Measurements from ENCODE around the gene ADAMTSL5.
A peak's percentile ranks its signal among the peaks of the same experiment; 100 is the strongest.
"Not testable (repeated sequence)": the region's sequence is repeated elsewhere in the genome, so short reads cannot be mapped to it uniquely, and the experiment has no call there.

ADAMTSL5 gene

DNA sequence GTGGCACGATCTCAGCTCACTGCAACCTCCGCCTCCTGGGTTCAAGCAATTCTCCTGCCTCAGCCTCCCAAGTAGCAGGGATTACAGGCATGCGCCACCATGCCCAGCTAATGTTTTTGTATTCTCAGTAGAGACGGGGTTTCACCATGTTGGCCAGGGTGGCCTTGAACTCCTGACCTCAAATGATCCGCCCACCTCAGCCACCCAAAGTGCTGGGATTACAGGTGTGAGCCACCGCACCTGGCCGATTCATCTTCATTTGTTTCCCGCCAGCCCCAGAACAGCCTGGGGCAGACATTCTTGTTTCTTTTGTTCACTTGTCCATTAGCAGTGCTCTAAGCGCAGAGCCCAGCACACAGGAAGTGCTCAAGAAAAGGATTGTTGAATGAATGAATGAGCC is 35.8 kb downstream of the ADAMTSL5 start:
- DNase-seq = not testable (repeated sequence)

DNA sequence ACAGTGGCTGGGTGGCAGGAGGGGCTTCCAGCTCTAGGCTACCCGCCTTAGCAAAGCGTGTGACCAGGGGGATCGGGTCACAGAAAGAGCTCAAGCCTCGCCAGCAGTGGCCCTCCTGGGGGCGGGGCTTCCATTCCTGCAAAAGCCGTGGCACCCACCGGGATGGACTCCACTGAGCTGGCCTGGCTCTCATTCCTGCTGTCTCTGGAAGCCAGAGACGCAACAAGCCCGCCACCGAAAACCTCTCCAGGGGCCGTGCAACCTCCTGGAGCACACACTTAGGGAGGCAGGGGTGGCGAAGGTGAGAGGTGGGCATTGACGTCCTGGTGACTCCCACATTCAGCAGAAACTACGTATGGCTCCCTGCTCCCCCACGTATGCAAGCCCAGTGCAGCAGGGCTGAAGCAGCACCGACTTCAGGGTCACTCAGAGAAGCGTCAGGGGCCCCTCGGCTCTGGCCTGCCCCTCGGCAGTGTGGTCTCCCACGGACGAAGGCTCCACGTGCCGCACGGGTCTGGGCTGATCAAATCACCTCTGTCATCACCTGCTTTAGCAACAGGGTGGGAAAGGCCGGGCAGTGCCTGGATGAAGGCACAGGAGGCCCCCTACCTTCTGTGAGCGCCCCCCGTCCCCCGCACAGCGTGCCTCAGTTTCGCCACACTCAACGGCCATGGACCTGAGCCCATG is 36.9 kb downstream of the ADAMTSL5 start:
- DNase-seq = no peak

DNA sequence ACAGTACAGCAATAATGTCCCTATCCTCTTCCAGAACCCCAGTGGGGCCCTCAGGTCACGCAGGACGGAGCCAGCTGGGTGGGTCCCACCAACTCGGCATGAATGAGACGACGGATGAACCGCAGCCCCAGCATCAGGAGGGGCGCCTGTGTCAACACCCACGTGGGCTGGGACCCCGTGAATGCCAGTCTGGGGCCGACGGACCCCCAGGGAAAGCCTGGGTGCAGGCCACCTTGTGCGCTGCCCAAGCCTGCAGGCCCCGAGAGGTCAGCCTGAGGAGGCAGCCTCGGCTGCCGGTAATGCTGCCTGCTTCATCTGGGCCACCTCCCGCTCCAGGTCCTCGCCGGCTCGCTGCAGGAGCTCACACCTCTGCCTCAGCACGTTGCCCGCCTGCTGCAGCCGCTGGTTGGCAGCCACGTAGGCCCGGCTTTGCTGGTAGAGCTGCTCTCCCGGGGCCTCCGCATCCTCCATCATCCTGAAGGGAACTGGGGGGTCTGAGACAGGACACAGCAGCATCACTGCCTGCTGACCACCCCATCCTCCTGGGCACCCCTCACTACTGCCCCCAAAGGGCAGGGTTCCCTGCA is 38.0 kb downstream of the ADAMTSL5 start:
- no peak for DNase-seq

- no peak for DNase-seq
These were observed 38.6 kb downstream of the ADAMTSL5 start for GRCh38 chr19:1474011-1474764.

DNA sequence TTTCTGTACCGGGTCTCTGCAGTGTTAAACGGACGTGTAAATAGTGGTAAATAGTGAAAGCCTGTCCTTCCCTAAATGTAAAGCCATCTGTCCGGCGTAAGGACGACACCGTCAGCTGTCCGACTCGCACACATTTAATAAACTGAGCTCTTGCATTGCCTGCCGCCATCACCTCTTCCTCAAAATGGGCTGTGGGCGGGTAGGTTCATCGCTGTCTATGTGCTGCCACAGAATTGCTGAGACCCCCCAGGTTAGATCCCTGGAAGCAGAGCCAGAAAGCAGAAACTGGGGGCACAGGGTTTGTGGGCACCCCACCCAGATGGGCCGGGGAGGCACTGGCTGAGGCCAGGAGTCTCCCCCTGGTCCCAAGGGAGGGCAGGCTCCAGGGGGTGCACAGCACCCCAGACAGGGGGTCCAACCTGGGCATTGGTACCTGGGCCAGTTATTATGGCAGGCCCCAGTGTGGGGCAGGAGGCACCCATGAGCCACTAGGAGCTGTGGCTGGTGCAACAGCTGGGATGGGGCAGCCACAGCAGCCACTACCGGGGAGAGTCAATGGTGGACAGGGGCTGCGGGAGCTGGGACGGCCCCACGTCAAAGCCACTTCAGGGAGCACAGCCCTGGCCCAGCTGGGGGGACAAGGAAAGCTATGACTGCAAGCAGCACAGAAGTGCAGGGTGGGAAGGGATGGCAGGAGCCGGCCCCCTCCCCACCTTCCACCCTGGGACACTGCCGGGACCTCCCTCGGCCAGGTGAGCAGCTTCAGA is 39.6 kb downstream of the ADAMTSL5 start:
- DNase-seq = no peak

DNA sequence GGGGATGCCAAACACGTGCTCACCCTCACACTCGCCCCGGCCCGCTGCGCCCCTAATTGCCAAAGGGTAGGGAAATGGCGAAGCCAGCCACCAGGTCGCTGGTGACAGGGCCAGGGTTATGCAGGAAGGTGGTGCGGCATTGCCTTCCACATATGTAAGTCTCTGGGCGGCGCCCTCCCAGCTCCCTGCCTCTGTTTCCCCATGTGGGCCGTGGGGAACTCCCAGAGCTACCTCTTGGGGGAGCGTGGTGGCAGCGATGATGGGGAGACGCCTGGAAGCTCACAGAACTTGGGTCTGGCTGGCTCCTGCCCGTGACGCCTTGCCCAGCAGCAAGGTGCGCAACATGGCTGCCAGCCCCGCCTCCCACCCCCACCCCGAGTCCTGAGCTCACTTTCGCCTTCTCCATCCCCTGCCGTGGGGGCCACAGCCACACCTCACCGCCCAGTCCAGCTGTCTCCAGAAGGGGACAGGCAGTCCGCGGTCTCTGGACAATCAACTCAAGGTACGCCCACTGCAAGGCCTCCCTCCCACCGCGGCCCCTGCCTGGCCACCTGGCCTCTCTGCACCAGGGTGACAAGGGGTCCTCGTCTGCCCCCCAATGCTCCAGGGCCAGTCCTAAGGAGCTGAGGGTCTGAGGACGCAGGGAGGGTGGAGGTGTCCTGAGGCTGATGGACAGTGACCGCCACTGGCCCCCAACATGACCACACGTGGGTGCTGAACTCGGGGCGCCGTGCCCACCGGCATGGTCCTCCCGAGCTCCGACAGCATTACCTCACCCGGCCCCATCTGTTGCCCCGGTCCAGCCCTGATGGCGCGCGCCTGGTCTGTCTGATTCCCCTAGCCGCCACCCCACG is 40.4 kb downstream of the ADAMTSL5 start:
- no peak for DNase-seq

DNA sequence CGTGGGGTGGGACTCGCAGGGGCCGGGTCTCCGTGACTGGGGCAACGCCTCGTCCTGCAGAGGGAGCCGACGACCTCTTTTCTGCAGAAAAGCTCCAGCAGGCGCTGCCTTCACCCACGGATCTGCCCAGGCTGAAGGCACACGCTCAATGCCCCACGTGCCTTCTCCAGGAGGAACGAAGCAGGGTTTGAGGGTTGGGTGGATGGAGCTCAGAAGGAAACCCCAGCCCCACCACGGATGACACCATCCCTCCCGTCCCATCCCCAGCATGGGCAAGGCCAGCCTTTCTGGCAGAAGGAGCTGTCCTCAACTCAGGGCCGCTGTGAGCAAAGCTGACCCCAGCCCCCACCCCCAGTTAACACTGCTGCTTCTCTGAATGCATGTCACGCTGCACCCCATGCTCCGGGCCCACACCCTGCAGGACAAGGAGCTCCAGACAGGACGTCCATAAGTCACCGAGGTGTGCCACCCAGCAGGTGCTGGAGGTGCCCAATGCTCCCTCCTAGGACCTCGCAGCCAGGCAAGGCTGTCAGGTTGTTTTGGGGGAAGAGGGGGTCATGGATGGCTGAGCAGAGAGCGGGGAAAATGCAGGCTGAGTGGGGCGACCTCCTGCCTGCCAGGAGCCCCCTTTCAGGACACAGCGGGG is 41.2 kb downstream of the ADAMTSL5 start:
- DNase-seq = peak; percentile 50

DNA sequence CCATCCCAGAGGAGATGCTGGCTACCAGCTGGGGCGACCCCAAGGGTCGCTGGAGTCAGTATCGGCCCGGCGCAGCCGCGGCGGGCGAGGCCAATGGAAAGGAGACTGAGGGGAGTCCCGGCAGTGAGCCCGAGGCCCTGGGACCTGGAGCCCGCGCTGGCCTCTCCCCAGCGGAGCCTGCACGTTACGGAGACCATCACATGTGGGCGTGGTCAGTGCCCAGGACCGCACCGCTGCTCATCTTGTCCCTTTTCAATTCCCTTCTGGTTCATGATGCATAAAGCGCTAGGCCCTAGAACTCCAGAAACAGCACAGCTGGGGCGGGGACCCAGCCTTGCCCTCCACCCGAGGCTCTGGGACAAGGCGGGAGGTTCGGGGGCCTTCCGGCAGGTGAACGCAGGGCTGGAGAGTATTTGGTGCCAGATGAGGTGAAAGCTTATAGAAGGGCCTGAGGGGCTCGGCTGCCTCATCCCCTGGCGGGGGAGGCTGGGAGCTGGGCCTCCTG is 41.8 kb downstream of the ADAMTSL5 start:
- DNase-seq = peak; percentile 39

- DNase-seq = peak; percentile 77
These were observed 42.4 kb downstream of the ADAMTSL5 start for GRCh38 chr19:1470305-1471009.

DNA sequence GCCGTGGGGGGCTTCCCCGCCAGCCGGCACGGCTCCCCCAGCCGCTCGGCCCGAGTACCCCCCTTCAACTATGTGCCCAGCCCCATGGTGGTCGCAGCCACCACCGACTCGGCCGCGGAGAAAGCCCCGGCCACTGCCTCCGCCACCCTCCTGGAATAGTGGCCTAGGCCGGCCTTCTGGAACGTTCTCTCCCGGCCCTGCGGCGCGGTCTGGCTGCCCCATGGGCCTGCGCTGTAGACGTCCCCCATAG is 42.8 kb downstream of the ADAMTSL5 start:
- no peak for DNase-seq

DNA sequence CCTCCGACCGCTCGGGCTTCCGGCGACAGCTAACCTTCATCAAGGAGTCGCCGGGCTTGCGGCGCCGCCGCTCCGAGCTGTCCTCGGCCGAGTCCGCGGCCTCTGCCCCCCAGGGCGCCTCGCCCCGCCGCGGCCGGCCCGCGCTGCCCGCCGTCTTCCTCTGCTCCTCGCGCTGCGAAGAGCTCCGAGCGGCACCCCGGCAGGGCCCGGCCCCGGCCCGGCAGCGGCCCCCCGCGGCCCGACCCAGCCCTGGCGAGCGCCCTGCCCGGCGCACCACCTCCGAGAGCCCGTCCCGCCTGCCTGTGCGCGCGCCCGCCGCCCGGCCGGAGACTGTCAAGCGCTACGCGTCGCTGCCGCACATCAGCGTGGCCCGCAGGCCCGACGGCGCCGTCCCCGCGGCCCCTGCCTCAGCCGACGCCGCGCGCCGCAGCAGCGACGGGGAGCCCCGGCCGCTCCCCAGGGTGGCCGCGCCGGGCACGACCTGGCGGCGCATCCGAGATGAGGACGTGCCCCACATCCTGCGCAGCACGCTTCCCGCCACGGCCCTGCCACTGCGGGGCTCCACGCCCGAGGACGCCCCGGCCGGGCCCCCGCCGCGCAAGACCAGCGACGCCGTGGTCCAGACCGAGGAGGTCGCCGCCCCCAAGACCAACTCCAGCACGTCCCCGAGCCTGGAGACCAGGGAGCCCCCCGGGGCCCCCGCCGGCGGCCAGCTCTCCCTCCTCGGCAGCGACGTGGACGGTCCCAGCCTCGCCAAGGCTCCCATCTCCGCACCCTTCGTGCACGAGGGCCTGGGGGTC is 43.4 kb downstream of the ADAMTSL5 start:
- DNase-seq = peak; percentile 46

- DNase-seq = peak; percentile 55
These were observed 44.0 kb downstream of the ADAMTSL5 start for GRCh38 chr19:1468821-1469254.

DNA sequence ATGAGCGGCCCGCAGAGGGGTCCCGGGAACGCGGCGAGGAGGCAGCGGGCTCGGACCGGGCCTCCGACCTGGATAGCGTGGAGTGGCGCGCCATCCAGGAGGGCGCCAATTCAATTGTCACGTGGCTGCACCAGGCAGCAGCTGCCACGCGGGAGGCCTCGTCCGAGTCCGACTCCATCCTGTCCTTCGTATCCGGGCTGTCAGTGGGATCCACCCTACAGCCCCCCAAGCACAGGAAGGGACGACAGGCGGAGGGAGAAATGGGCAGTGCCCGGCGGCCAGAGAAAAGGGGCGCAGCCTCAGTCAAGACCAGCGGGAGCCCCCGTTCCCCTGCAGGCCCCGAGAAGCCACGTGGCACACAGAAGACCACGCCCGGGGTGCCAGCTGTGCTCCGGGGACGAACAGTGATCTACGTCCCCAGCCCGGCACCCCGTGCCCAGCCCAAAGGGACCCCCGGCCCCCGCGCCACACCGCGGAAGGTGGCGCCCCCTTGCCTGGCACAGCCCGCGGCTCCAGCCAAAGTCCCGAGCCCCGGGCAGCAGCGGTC is 44.5 kb downstream of the ADAMTSL5 start:
- DNase-seq = peak; percentile 17

GRCh38 chr19:1467490-1468273 is 45.1 kb downstream of the ADAMTSL5 start:
- DNase-seq = peak; percentile 28

DNA sequence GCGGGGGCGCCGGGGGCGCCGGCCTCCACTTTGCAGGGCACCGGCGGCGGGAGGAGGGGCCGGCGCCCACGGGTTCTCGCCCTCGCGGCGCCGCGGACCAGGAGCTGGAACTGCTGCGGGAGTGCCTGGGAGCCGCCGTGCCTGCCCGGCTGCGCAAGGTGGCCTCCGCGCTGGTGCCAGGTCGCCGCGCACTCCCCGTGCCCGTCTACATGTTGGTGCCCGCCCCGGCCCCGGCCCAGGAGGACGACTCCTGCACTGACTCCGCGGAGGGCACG is 45.7 kb downstream of the ADAMTSL5 start:
- no peak for DNase-seq

- peak; percentile 21 for DNase-seq
These were observed 46.2 kb downstream of the ADAMTSL5 start for GRCh38 chr19:1466461-1467214.

- peak; percentile 17 for DNase-seq
These were observed 46.8 kb downstream of the ADAMTSL5 start for GRCh38 chr19:1466018-1466460.

- DNase-seq = peak; percentile 50
These were observed 47.4 kb downstream of the ADAMTSL5 start for GRCh38 chr19:1465191-1466016.
